Stimulated activated CD8-positive, alpha-beta memory T cell treated with anti-CD3 and anti-CD28 coated beads, Interleukin-15, amount 100 ng/mL, for 4 hours (primary cell): ENCODE measurements around the gene CSF3.

Experiments used
- DNase-seq, 2 donors: peaks; one replicate each; pipeline ENCODE4 v3.0.0-alpha.2; 2020; ENCODE audit warnings: low read depth in 2 of 2

The CSF3 gene

DNA sequence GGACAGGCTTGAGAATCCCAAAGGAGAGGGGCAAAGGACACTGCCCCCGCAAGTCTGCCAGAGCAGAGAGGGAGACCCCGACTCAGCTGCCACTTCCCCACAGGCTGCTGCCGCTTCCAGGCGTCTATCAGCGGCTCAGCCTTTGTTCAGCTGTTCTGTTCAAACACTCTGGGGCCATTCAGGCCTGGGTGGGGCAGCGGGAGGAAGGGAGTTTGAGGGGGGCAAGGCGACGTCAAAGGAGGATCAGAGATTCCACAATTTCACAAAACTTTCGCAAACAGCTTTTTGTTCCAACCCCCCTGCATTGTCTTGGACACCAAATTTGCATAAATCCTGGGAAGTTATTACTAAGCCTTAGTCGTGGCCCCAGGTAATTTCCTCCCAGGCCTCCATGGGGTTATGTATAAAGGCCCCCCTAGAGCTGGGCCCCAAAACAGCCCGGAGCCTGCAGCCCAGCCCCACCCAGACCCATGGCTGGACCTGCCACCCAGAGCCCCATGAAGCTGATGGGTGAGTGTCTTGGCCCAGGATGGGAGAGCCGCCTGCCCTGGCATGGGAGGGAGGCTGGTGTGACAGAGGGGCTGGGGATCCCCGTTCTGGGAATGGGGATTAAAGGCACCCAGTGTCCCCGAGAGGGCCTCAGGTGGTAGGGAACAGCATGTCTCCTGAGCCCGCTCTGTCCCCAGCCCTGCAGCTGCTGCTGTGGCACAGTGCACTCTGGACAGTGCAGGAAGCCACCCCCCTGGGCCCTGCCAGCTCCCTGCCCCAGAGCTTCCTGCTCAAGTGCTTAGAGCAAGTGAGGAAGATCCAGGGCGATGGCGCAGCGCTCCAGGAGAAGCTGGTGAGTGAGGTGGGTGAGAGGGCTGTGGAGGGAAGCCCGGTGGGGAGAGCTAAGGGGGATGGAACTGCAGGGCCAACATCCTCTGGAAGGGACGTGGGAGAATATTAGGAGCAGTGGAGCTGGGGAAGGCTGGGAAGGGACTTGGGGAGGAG is at the start of gene CSF3:
TSS of gene CSF3 (plus strand) at position 436 of the 993 bp plus-strand sequence. CDS start at position 471, 35 bp downstream.
- no peak for DNase-seq

DNA sequence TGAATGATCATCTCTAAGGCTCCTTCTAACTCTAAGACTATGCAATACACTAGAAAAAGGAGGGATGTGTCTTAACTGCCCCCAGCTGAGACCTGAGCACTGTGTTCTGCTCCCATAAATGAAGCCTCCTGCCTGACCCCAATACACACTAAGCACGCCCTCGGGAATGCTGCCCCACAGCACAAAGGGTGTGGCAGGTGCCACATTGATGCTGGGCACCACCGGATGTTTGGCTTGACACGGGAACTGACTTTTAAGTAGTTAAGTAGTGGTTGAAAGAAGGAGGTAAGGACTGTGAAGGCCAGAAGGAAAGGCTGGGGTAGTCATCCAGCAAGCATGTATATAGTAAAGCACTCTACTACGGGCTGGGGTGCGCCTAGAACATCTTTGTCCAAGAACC is 48.5 kb upstream of the CSF3 start:
- no peak for DNase-seq

GRCh38 chr17:39968761-39969160 is 46.5 kb upstream of the CSF3 start:
- DNase-seq = no peak

DNA sequence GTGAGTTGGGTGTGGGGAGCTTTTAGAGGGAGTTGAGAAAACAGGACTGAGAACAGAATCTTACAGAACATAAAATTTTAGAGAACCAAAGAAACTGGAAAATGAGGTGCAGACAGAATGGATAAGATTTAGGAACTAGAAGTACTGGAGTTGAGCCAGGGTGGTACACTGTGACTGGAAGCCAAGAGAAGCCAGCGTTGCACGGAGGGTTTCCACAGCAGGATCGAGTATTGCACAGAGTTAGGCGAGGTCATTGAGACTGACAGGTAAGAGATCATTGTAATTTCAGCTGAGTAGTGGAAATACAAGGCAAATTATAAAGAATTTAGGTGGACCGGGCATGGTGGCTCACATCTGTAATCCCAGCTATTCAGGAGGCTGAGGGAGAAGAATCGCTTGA is 45.9 kb upstream of the CSF3 start:
- no peak for DNase-seq

DNA sequence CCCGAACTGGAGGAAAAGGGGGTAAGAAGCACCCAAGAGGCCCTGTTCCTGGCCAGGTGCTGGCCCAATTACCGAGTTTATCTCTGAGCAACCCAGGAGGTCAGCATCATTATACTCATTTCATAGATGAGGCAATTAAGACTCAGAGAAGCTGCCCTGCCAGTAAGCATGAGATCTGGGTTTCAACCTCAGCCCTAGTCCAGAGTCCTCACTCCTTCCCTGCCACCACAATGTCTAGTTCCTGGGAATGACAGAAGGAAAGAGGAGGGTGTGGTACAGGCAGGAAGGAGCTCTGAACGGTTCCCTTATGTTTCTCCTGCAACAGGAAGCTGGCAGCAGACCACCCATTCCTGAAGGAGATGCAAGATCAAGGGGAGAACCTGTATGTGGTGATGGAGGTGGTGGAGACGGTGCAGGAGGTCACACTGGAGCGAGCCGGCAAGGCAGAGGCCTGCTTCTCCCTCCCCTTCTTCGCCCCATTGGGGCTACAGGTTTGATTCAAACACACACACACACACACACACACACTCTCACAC is 45.0 kb upstream of the CSF3 start:
- DNase-seq = no peak

GRCh38 chr17:39971076-39971603 is 44.1 kb upstream of the CSF3 start:
- no peak for DNase-seq

DNA sequence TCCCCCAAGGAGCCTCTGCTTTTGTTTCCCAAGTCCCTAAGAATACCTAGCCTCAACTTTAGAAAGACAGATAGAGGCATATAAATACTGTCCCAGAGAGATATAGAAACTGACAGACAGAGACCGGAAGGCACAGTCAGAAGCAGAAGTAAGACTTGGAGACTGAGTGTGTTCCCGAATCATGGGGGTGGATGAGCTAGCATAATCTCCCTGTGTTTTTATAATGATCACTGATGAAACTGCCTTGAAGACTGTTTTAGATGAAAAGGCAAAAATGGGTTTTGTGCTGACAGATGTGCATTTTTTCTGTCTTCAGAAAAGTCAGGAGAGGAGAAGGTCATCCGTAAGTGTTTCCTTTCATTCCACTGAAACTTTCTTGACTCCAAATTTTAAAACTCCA is 43.0 kb upstream of the CSF3 start:
- no peak for DNase-seq

DNA sequence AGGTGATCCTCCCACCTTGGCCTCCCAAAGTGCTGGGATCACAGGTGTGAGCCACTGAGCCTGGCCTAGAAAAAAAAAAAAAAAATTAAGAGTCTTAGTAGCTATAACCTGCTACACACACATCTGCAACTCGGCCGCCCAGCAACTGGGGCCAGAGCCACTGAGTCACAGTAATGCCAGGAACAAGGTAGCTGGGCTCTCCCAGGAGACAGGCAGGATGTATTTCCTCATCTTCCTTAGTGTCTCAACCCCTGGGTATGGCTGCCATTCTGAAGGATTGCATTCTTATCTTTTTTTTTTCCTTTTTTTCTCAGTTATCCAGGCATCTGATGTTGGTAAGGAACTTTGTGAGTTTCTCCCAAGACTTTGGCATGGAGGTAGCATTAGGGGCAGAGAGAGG is 41.7 kb upstream of the CSF3 start:
- DNase-seq = no peak

DNA sequence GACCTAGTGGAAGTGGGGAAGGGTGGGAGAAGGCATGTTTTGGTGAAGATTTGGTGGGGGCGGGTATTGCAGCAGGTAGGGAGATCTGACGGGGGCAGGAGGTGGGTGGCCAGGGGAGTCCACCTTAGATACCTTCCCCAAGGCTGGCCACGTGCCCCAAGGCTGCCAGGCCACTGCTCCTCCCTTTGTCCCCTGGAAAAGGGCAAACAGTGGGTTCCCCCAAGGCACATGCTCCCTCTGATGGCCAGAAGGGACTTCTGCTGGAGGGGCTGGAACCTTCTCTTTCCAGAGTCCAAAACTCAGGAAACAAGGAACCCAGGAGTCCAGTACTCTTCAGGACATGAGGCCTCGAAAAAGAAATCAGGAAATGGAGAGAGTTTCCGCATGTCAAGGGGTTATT is 40.8 kb upstream of the CSF3 start:
- DNase-seq = no peak

DNA sequence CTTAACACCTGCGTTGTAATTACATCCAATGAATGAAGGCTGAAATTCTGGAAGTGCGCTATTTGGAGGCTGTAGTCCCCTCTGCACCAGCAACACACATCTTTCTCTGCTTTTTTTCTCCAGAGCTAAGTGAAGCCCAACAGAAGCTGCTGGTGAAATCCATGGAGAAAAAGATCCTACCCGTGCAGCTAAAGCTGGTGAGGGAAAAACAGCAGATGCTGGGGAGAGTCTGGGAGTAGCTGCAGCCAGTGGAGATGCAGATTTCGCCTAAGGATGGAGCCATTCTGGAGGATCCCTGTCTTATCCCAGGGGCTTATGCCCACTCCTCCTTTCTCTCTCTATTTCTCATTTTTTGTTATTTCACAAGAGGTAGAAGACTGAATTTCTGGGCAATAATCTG is 39.4 kb upstream of the CSF3 start:
- DNase-seq = no peak

- no peak for DNase-seq
These were observed 36.1 kb upstream of the CSF3 start for GRCh38 chr17:39979016-39979670.

DNA sequence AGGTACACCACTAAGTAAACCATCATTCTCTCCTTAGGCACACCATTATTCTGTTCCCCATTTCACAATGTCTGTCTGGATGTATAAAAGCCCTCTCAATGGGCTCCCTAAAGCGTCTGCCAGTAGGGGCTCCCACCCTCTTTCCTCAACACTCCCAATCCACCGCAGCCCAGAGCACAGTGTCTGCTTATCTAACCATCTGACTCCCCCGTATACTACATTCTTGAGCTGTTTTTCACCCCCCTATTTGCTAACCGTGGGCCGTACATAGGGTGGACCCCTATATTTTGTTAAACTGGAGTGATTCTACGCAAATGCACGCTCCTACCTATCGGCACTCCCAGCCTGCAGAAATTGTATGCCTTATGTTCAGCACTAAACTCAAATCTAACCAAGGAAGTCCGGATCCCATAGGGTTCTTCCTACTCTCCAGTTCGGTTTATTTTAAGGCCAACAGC is 35.3 kb upstream of the CSF3 start:
- no peak for DNase-seq

GRCh38 chr17:39980351-39981206 is 34.7 kb upstream of the CSF3 start, which contains the start of gene PSMD3:
Gene PSMD3, plus strand, starts transcription at chr17:39980807. Its CDS starts 164 bp downstream, at chr17:39980971.
- peak; percentile 95 to 98 for DNase-seq

DNA sequence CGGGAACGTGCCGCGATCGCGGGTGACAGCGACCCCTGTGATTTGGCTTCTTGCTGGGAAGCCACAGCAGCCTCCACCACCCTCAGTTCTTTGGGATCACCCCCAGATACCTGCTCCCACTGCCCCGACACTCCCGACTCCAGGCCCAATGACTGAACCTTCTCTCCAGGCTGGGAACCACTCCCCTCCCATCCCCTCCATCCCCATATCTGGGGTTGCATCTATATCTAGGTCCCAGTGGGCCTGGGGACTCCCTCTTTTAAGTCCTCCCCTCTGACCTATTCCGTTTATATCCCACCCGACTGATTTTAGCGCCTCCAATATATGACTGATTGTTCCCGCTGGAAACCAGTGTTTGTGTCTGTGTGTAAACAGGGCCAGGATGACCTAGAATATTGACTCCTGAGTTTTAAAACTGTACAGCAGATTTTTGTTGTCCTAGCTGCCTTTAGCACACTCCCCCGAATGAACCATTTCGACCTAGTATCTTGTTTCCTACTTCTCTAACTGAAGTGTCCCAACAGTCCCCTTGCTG is 34.0 kb upstream of the CSF3 start:
- DNase-seq = no peak

GRCh38 chr17:39981766-39982375 is 33.4 kb upstream of the CSF3 start:
- DNase-seq = no peak

- no peak for DNase-seq
These were observed 26.9 kb upstream of the CSF3 start for GRCh38 chr17:39988206-39988810.

DNA sequence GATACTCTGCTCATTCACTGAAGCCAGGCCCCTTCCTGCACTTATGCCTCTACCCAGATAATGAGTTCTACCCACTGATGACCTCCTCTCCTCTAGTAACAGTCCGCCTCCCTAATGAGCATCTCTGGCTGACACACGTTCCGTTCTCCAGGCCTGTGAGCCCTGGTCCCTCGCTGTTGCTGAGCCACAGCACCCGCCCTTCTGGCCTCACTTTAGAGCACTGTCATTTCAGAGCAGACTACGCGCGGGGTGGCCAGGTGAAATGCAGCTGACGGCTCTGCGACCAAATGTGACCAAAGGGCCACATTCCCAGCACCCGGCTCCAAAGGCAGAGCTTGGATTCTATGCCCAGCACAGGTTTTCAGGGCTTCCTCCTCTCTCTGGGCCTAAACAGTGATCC is 20.8 kb upstream of the CSF3 start:
- no peak for DNase-seq

- no peak for DNase-seq
These were observed 19.8 kb upstream of the CSF3 start for GRCh38 chr17:39995438-39995837.

GRCh38 chr17:39996162-39996561 is 19.1 kb upstream of the CSF3 start:
- DNase-seq = no peak

- no peak for DNase-seq
These were observed 18.4 kb upstream of the CSF3 start for GRCh38 chr17:39996800-39997199.
